Tibial nerve (tissue), 3 donors: Measurements from ENCODE around the gene SOST.

Experiments used
- POLR2A ChIP-seq, 2 donors: fragments of 450-650 bp; IDR thresholded peaks; one replicate each; pipeline ENCODE4 v1.6.1; 2017; ENCODE audit warnings: antibody characterized with exemption in 2 of 2, mild to moderate bottlenecking in 2 of 2, moderate library complexity in 2 of 2
- TF ChIP-seq, protein P1 (sequence below), 5 experiments: fragments of 200-600 bp in 3 of 5; fragments of 450-650 bp in 2 of 5; sonication (generic) in 3 of 5; IDR thresholded peaks; one replicate each; pipeline ENCODE4 v1.5.1; 2016 to 2019; ENCODE audit warnings: antibody characterized with exemption in 5 of 5, mild to moderate bottlenecking in 3 of 5, moderate library complexity in 2 of 5

DNA sequence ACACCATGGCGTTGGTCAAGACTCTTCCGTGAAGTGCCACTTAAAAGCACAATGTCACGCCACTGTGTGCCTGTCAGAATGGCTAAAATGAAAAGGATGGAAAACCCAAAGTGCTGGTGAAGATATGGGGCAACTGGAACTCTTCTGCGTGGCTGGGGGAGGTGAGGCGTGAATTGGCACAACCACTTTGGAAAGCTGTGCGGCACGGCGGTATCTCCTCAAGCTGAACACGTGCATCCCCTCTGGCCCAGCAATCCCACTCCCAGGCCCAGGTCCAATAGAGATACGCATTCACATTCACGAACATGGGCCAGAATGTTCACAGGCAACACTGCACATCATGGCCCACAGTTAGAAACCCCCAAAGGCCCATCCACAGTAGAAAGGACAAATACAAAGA is 11.3 kb upstream of the SOST start:
- TF ChIP-seq, protein P1, sequence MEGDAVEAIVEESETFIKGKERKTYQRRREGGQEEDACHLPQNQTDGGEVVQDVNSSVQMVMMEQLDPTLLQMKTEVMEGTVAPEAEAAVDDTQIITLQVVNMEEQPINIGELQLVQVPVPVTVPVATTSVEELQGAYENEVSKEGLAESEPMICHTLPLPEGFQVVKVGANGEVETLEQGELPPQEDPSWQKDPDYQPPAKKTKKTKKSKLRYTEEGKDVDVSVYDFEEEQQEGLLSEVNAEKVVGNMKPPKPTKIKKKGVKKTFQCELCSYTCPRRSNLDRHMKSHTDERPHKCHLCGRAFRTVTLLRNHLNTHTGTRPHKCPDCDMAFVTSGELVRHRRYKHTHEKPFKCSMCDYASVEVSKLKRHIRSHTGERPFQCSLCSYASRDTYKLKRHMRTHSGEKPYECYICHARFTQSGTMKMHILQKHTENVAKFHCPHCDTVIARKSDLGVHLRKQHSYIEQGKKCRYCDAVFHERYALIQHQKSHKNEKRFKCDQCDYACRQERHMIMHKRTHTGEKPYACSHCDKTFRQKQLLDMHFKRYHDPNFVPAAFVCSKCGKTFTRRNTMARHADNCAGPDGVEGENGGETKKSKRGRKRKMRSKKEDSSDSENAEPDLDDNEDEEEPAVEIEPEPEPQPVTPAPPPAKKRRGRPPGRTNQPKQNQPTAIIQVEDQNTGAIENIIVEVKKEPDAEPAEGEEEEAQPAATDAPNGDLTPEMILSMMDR (IDR thresholded peaks at IDR 0.05): no peak
- TF ChIP-seq POLR2A (IDR thresholded peaks at IDR 0.05): no peak
